Renal cortex interstitium (tissue), 11 donors: ENCODE measurements around the gene SHH. TPM values are rescaled to one million over a fixed set of nuclear protein-coding genes. Genes with fewer than 3 reads are reported as not detected.

Source experiments
- DNase-seq, 11 donors: peaks; one replicate each; pipeline ENCODE4 v3.0.0-alpha.2; 2013; ENCODE audit warnings: low read depth in 9 of 11, low spot score in 4 of 11; ENCODE audit errors: extremely low read depth in 1 of 11
- polyA plus RNA-seq, 3 donors: library from polyadenylated mRNA; unstranded; fragments of 120-200 nt; gene quantifications; one replicate each; pipeline ENCODE4 v1.2.1, GENCODE V29; 2013; ENCODE audit not compliant: insufficient read length in 3 of 3

SHH gene
- polyA plus RNA-seq, 3 donors = 1.1 to 3.3 (median 2.3) TPM

GRCh38 chr7:155799514-155799913, 12.7 kb downstream of the SHH start:
- DNase-seq = no peak

- no peak for DNase-seq
Measured at GRCh38 chr7:155798673-155799439, 13.4 kb downstream of the SHH start.

GRCh38 chr7:155797262-155798250, 14.7 kb downstream of the SHH start:
- no peak for DNase-seq

GRCh38 chr7:155796381-155797261, 15.6 kb downstream of the SHH start:
- no peak for DNase-seq

GRCh38 chr7:155795951-155796350, 16.3 kb downstream of the SHH start:
- no peak for DNase-seq

GRCh38 chr7:155795401-155795800, 16.9 kb downstream of the SHH start:
- DNase-seq = no peak

GRCh38 chr7:155794196-155794595, 18.1 kb downstream of the SHH start:
- no peak for DNase-seq

GRCh38 chr7:155793720-155794119, 18.5 kb downstream of the SHH start:
- no peak for DNase-seq

GRCh38 chr7:155792999-155793560, 19.2 kb downstream of the SHH start:
- no peak for DNase-seq

- DNase-seq = no peak
Measured at GRCh38 chr7:155792315-155792960, 19.8 kb downstream of the SHH start.

GRCh38 chr7:155791836-155792235, 20.4 kb downstream of the SHH start:
- DNase-seq = no peak

GRCh38 chr7:155791214-155791737, 21.0 kb downstream of the SHH start:
- no peak for DNase-seq

GRCh38 chr7:155790666-155791065, 21.6 kb downstream of the SHH start:
- DNase-seq = no peak

GRCh38 chr7:155789001-155789725, 23.1 kb downstream of the SHH start:
- no peak for DNase-seq

- DNase-seq = no peak
Measured at GRCh38 chr7:155788616-155789000, 23.7 kb downstream of the SHH start.

- no peak for DNase-seq
Measured at GRCh38 chr7:155787171-155787851, 25.0 kb downstream of the SHH start.

GRCh38 chr7:155786491-155786890, 25.8 kb downstream of the SHH start:
- DNase-seq = no peak
